MV-4-11 (cell line): ENCODE data around the gene NBPF3.
"Not testable (repeated sequence)": the region's sequence is repeated elsewhere in the genome, so short reads cannot be mapped to it uniquely, and the experiment has no call there.

Experiments used
- DNase-seq: peaks from one replicate; lab custom pipeline; 2025; lab: John Stamatoyannopoulos, UW

Gene NBPF3

DNA sequence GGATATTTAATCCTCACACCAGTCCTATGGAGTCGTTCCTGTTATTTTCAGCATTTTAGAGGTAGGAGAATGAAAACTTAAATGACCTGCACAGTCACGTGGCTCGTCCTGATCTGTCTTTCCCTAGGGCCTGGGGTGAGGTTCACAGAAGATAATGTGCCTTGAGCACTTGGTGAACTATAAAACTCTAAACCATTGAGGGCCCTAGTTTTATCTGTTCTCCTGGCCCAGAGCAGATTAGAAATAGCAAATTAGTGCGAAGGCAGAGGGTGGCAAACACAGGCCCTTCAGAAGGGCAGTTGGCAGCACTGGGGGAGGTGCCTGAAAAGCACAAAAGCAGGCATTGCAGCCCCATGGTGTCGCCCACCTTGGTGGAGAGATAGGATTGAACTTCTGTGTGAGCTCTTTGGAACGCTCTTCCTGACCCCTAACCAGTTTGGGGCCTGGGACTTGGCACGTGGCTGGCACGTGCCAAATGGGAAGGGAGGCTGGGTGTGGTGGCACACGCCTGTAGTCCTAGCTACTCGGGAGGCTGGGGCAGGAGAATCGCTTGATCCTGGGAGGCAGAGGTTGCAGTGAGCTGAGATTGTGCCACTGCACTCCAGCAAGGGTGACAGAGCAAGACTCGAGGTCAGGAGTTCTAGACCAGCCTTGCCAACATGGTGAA lies 1.2 kb upstream of the NBPF3 start:
- not testable (repeated sequence) for DNase-seq

DNA sequence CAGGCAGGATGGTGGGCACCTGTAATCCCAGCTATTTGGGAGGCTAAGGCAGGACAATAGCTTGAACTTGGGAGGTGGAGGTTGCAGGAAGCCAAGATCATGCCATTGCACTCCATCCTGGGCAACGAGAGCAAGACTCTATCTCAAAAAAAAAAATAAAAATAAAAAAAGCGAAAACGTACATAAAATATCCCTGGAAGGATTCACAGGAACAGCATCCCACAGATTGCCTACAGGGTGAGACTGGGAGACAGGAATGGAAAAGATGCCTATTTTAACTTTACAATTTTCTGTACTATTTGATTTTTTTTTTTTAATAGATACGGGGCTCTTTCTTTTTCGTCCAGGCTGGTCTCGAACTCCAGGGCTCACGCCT lies 604 bp upstream of the NBPF3 start:
- DNase-seq: no peak

DNA sequence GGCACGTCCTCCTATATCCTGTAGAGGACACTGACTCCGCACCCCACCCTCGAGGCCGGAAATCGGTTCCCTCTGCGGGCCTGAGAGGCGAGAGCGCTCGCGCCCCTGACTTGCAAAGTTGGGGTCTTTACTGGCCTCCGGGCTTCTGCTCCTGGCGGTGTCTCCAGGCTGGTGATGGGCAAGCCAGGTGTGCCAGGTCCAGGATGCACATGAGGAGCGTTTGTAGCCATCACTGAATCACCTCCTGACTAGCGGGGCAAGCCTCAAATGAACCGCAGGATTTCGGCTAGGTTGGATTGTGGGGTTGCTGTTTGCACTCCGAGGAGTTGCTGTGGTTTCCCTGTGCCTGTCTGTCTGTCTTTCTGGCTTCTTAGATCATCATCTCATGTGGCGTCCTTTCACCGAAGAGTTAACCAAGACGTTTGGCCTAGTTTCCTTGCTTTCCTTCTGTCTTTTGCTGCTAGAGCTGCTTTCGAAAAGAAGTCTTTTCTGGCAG lies 741 bp downstream of the NBPF3 start:
- DNase-seq: not testable (repeated sequence)

DNA sequence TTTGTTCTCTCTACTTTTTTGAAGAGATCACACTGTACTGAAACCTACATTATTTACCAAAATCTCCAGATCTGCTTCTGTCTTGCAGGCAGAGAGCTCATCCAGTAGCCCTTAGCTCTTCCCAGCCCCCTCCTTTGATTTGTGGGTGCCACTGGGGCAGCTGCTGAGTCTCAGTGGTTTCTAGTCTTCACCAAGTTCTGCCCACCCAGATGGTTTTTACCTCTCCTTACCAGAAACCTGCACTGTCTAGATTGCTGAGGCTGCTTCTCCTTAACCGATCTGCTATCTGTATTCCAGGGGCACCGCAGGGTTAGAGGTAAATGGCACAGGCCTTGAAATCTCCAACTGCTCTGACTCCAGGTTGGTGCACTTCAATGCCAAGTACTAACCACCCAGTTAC lies 6.7 kb downstream of the NBPF3 start:
- DNase-seq: not testable (repeated sequence)

DNA sequence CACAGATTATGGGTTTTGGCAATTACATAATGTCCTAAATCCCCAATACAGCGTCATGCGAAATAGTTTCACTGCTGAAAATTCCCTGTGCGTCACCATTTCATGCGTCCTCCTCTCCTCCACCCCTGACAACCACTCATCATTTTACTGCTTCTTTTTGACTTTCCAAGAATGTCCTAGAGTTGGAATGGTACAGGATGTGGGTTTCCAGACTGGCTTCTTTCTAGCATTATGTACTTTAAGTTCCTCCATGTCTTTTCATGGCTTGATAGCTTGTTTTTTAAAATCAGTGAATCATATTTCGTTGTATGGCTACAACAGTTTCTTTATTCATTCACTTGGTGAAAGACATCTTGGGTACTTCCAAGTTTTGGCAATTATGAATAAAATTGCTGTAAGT lies 7.4 kb downstream of the NBPF3 start:
- DNase-seq: no peak

DNA sequence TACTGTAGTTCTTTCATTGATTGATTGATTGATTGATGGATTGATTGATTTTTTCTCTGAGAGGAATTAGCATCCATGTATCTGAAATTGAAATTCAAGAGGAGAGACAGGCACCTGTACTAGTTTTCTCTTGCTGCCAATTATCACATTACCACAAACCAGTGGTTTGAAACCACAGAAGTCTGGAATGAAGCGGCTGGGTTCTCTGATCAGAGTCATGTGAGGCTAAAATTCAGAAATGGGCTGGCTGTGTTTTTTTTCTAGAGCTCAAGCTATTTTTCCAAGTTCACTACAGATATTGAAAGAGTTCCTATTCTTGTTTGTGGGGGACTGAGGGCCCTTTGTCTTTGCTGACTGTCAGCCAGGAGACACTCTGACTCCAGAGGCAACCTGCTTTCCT lies 10.0 kb downstream of the NBPF3 start:
- DNase-seq: no peak

DNA sequence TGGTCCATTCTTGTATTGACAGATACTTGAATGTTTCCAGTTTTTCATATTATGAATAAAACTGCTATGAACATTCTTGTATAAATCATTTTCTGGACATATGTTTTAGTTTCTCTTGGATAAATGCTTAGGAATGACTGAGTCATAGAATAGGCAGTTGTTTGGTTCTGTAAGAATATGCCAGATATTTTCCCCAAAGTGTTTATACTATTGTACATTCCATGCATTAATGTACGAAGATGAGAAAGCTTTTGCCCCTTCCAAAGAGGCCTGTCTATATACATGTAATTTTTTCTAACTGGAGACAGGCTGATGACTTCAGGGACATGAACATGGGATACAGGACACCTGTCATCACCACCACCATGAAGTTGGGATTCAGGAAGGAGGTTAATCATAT lies 11.3 kb downstream of the NBPF3 start:
- no peak for DNase-seq

DNA sequence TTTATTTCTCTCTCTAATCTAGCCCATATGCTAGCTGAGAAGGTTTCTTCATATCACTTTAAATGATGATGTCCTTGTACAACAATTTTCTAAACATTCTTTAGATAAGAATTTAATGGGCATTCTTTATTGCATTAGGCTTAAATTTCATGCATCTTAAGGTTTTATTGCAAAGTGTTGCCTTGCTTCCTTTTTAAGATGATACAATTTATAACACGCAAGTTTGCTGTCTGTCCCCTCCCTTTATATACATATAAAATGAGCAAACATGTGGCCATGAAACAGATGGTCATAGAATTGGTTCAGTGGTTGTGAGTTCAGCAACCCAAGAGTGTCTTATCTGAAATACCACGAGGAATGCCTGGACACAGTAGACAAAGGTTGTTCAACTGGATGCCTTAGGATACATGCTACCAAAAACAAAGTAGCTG lies 12.1 kb downstream of the NBPF3 start:
- DNase-seq: no peak

DNA sequence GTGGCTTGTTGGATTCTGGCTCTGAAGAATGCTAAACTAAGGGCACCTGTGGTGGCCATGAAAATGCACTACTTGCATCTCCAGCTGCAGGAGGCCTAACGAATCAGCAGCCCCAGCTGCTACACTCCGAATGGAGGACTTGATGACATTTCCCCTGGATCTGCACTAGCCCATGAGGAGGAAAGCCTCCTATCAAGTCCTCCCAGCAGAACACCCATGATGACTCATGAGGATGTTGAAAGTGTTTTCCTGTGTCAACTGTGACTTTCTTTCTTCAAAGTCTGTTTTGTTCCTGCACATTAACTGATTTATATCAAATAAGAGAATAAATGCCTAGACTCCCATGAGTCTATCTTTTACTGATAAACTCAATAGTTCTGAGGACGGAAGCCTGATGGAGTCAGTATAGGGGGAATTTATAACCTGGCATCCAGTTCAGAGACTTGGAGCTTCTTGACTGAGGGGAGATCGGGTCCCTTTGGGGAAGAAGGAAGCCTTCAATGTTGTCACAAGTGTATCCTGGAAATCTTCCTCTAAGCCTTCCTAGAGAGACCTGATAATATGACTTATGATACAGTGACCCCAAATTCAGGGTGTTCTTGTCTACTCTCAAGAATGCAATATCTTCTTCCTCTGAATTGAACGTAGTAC lies 14.2 kb downstream of the NBPF3 start:
- peak; percentile 92 for DNase-seq

DNA sequence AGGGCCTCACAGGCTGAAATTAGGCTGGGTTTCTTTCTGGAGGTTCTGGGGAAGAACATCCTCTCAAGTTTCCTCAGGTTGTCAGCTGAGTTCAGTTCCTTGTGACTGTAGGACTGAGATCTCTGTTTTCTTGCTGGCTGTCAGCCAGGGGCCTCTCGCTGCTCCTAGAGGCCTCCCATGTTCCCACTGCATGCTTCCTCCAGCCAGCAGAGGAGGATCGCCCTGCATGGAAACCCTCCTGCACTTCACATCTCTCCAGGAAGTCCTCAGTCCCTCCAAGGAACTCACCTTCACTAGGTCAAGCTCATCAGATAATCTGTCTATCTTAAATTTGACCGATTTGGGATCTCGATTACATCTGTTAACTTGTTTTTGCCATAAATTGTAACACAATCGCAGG lies 15.0 kb downstream of the NBPF3 start:
- DNase-seq: not testable (repeated sequence)

DNA sequence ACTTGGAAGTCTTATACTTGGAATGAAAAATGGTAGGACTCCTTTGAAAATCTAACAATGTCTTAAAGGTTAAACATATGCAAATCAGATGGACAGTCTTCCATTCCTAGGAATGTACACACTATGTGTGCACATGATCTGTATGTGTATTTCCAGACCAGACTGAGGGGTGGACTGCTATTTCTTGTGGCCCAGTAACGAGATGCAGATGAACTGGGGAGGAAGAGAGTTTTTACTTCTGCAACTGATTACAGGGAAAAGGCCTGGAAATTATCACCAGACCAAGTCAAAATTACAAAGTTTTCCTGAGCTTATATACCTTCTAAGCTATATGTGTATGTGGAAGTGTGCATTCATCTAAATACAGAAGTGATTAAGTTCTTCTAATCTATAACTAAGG lies 17.7 kb downstream of the NBPF3 start:
- DNase-seq: no peak

DNA sequence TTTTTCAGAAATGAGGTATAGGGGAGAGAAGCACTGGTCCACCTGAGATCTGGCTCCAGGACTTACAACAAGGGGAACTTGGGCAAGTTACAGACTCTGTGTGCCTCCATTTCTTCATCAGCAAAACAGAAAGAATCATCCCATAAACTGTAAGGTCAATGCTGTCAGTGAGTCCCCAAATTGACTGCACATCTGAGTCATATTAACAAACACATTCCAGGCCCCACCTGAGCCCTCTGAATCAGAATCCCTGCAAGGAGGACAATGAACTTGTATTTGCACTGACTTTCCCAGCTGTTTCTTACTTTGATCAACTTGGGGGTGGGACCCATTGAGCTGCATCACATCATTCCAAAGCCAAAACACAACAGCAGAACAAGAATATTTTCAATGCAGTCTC lies 25.2 kb downstream of the NBPF3 start:
- not testable (repeated sequence) for DNase-seq

DNA sequence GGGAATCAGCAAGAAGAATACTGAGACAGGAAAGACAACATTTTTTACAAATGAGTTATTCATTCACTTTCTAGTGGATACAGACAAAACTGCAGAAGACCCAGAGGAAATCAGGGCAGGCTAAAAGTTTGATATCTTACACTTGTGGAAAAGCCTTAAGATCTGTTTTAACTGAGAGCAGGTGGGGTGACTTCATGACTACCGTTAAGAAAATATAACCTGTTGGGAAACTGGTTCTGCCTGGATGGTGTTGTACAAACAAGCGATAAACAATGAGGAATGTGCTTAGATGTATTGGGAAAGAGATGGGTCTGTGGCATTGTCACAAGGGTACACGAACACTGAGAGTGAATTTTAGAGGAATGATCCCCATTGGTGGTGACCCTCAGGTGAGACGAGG lies 28.0 kb downstream of the NBPF3 start:
- DNase-seq: not testable (repeated sequence)

DNA sequence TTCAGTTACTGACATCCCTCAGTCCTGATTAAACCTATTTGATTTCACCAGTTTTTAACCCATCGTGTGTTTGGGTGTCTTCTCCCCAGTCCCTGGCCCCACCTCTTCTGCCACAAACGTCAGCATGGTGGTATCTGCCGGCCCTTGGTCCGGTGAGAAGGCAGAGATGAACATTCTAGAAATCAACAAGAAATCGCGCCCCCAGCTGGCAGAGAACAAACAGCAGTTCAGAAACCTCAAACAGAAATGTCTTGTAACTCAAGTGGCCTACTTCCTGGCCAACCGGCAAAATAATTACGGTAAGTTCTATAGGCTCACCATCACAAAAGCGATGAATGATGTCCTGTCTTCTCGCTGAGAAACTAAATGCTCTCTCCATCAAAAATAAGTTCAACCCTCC lies 28.7 kb downstream of the NBPF3 start:
- peak; percentile 37 for DNase-seq

DNA sequence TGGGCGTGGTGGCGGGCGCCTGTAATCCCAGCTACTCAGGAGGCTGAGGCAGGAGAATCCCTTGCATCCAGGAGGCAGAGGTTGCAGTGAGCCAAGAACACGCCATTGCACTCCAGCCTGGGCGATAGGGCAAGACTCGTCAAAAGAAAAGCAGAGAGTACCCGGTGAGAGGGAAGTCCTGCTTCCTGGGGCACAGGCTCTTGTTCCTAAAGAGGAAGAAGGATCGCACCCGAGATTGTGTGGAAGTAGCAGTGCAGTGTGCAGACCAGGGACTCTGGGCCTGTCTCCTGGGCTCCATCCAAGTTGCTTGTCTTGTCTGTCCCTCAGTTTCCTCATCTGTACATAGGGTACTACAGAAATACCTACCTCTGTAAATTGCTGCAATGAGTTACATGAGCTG lies 29.6 kb downstream of the NBPF3 start:
- no peak for DNase-seq

DNA sequence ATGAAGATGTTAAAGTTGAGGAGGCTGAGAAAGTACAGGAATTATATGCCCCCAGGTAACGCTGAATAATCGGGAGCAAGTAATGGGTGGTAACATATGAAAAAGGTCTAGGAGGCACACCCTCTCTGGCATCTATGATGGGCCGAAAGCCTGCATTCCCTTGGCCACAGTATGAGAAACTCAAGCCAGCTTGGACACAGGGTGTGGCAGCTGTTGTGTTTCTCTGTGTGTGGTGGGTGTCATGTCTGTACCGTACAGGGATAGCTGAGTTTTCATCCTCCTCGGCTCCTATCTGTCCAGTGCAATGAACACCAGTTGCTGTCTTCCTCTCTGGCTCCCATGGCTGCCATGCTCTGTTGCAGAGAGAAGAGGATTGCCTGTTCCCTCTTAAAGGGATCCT lies 32.9 kb downstream of the NBPF3 start:
- DNase-seq: no peak

DNA sequence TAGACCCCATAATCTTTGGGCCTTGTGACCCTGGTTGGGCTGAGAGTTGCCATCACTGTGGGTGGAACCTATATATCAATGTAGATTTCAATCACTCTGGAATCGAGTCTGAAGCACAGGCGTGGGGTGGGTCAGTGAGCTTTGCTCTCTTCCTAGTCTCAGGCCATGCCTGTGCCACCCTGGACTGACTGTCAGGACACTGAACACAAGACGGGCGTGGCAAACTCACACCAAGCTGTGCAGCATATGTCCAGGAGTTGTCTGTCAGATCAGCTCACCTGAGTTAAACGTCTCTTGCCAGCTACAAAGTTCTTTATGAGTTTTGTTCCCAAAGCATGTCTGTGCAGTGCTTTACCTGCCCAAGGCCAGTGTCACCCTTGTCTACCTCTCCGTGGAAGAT lies 38.4 kb downstream of the NBPF3 start:
- no peak for DNase-seq

DNA sequence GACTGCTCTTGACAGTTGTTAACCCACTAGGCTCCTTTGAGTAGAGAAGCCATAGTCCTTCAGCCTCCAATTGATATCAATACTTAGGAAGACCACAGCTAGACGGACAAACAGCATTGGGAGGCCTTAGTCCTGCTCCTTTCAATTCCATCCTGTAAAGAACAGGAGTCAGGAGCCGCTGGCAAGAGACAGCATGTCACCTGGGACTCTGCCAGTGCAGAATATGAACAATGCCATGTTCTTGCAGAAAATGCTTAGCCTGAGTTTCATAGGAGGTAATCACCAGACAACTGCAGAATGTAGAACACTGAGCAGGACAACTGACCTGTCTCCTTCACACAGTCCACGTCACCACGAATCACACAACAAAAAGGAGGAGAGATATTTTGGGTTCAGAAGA lies 43.9 kb downstream of the NBPF3 start:
- DNase-seq: not testable (repeated sequence)

DNA sequence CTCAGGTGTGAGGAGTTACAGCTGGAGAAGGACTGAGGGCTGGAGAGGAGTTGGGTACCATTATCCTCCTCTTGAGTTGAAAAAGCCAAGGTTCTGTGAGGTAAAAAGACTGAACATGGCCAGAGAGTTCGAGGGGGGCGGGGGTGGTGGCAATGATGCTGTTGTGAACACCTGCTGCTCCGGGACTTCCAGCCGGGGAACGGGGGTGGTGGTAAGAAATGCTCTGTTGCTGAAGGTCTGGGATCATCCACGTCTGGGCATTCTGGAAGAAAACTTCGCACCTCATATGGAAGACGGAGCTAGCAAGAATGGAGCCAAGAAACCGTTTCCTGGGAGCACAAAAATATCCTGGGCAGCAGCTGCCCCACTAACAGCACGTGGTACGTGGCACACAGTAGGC lies 49.2 kb downstream of the NBPF3 start:
- DNase-seq: no peak

DNA sequence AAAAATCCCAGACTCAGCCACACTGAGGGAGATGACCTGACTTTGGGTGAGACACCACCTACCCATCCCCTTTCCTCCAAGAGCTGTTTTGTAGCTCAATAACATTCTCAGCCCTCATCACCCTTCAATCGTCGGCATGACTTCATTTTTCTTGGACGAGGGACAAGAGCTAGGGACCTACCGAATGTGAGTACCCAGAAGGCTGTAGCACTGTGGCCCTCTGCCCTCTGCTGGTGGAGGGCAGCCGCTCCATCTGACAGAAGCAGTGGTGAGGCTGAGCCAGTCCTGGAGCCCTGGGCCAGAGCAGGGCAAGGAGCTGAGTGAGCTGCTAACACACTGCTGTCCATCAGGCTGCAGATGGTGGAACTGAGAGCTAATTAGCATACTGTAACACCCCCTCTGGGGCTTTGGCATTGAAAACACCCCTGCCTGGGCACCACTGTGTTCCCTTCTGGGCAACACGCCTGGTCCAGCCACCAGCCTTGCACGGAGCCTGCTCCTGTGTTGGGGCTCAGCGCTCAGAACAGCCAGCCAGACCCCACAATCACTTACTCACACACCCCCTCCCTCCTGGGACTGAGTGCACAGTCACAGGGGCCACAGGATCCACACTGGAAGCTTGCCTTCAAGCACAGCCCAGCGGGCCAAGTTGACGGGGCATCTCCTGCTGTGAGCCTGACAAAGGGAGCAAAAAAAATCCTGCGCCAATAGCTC lies 51.0 kb downstream of the NBPF3 start:
- DNase-seq: peak; percentile 35

DNA sequence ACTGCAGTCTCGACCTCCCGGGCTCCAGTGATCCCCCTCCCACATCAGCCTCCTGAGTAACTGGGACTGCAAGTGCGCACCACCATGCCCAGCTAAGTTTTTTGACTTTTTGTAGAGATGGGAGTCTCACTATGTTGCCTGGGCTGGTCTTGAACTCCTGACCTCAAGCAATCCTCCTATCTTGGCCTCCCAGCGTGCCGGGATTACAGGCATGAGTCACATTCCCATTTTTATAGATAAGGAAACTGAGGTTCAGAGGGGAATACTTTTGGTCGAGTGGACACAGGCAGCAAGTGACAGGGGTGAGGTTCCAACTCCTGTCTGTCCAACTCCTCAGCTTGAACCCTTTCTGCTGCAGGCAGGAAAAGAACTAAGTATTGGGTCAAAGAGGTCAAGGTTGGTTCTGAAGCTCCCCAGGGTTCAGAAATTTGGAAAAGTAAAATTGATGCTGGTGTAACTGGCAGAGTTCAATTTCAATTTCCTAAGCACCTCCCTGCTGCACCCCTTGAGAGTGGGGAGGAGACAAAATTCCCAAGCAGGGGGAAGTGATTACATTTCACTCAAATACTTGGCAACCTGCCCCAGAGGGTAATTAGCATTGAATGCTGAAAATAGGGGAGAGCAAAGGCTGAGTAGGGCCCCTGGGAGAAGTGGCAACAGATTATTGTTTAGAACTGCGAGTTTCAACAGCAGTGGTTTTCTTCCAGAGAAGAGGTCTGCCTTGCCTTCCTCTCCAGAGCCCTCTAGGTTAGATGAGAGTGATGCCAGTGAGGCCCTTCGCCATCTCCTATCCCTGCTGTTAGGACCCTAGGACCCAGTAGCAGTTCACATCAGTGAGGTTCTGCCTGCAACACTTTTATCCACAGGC lies 51.8 kb downstream of the NBPF3 start:
- no peak for DNase-seq

DNA sequence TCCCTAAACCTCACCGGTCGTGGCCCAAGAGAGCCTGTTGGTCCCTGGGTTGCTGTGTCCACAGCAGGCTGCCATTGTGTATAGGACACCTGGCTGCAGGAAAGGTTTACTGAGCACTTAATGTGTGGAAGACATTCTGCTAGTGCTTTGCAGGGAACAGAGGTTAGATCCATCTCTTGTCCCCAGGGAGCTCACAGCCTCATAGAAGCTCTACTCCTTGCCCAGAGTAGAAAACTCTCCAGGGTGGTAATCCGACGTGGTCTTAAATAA lies 52.4 kb downstream of the NBPF3 start:
- DNase-seq: no peak

DNA sequence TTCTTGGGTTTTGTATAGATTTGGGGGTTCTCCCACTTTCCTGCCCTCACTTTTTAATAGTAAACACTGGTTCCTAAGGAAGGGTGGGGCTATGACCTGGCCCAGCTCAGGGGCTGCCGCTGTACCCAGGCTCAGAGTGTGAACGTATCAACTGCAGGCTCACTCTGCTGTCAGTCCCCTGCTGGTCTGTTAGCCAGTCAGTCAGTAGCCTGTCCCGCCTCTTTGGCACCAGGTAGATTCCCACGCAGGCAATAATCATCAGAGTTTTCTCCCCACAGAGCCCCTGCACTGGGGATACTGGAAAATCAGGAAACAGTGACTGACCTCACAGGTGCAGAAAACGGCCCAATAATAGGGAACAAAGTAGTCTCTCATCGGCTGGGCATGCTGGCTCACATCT lies 54.3 kb downstream of the NBPF3 start:
- DNase-seq: no peak
